Measurements from ENCODE around the gene MPP2.

GRCh38 chr17:43916385-43916784, 9.0 kb upstream of the MPP2 start:
- no peak for TF ChIP-seq CTCF (IDR thresholded peaks at IDR 0.05)
- no peak for TF ChIP-seq POLR2A (IDR thresholded peaks at IDR 0.05)
